ENCODE data around the gene TALDO1. TPM values are rescaled to one million over a fixed set of nuclear protein-coding genes. Genes with fewer than 3 reads are reported as not detected.

Gene TALDO1
- total and polyA plus RNA-seq, 2 of the 8 experiments (the other 6 are each of a cell fraction or from before 2014, with no cell fraction given): 265 to 308 TPM

GRCh38 chr11:724778-725386, 22.4 kb upstream of the TALDO1 start:
- Histone ChIP-seq H3K4ac (replicated peaks; ENCODE audit: insufficient read length, low read depth, low read length) (peak overlapping the region; percentile 69), H3K36me3 (ENCODE audit: control insufficient read depth in 2 of 4, insufficient read depth in 4 of 4, low read length in 3 of 4) (no peaks in the 10 kb centered on the region), H3K23ac (ENCODE audit: insufficient read length) (no peak overlapping the region), H3K4me1 (replicated peaks in 1 of 4; ENCODE audit: control insufficient read depth in 3 of 4, insufficient read depth in 4 of 4, low read length in 3 of 4) (peaks cover 0 to 26% (median 17%) of the 10 kb centered on the region in 4 experiments; a peak in 5 of 7 replicates), H3K23me2 (ENCODE audit: low read depth, low read length) (peaks cover 9% of the 10 kb centered on the region; the same call in 1 of the 2 replicates), H4K8ac (ENCODE audit: extremely low read depth, insufficient read depth, low read length) (no peak overlapping the region), H3K18ac (ENCODE audit: extremely low read depth, low read length) (no peak overlapping the region; the same call in 1 of the 2 replicates), H4K91ac (replicated peaks; ENCODE audit: insufficient read length, low read length) (no peak overlapping the region), H3K79me2 (ENCODE audit: control insufficient read depth in 1 of 2, insufficient read depth in 2 of 2, low read length in 2 of 2) (no peaks in the 10 kb centered on the region), H2BK15ac (ENCODE audit: low read length) (no peak overlapping the region), H3K9ac (replicated peaks in 1 of 4; ENCODE audit: extremely low read depth in 1 of 4, low read depth in 3 of 4, low read length in 3 of 4) (no peak overlapping the region), H2BK120ac (replicated peaks; ENCODE audit: low read depth, low read length) (no peak overlapping the region), H3K14ac (ENCODE audit: insufficient read length) (no peak overlapping the region), H4K5ac (ENCODE audit: insufficient read length, low read depth, low read length) (no peak overlapping the region), H2BK5ac (ENCODE audit: low read depth, low read length) (no peak overlapping the region), H3K27ac (ENCODE audit: low read depth, low read length) (no peak overlapping the region), H2AK5ac (ENCODE audit: low read depth, low read length) (no peak overlapping the region), H3K4me3 (ENCODE audit: extremely low read depth in 1 of 4, insufficient read depth in 2 of 4, low read depth in 3 of 4, low read length in 4 of 4) (peak overlapping the region in 1 of 4 experiments; percentile 64; a peak in 2 of 8 replicates), H2BK12ac (ENCODE audit: low read depth, low read length) (0 out of 2 replicates have a peak overlapping the region, but pooled peaks have one; percentile 27), H3K56ac (replicated peaks; ENCODE audit: insufficient read length, low read depth, low read length) (no peak overlapping the region), H3K4me2 (ENCODE audit: insufficient read depth in 1 of 2, low read depth in 2 of 2, low read length in 2 of 2) (0 out of 4 replicates have a peak overlapping the region, but pooled peaks of 1 of the 2 experiments have one; percentile 84), H4K20me1 (replicated peaks in 1 of 2; ENCODE audit: control insufficient read depth in 1 of 2, insufficient read depth in 2 of 2, low read length in 2 of 2) (no peaks in the 10 kb centered on the region), H3K9me3 (ENCODE audit: insufficient read depth in 2 of 2, low read depth in 1 of 2, low read length in 1 of 2) (no peaks in the 10 kb centered on the region), H3K79me1 (ENCODE audit: low read depth, low read length) (no peaks in the 10 kb centered on the region), H2BK20ac (ENCODE audit: low read length) (no peak overlapping the region), H2AFZ (ENCODE audit: low read length) (no peak overlapping the region), H3K27me3 (replicated peaks in 1 of 4; ENCODE audit: control insufficient read depth in 3 of 4, extremely low read depth in 1 of 4, insufficient read depth in 3 of 4, low read length in 3 of 4) (peaks cover 0 to 6% (median 1%) of the 10 kb centered on the region in 4 experiments; a peak in 3 of 7 replicates)
- DNase-seq (ENCODE audit: low read depth in 1 of 2, low spot score in 2 of 2): no peak
- no peak for FAIRE-seq
- POLR2A ChIA-PET (ENCODE audit: partially characterized antibody): interaction anchor here (1.0 to 13.2 kb wide), 18 partner anchors 8 to 87 kb away, joined by 3 to 216 read pairs (median 6); partner anchors contain the start of genes DEAF1, DRD4, EPS8L2 and RPLP2
- WGBS, 2 experiments (ENCODE audit: extremely low coverage in 1 of 2, insufficient coverage in 1 of 2, insufficient read length in 1 of 2, insufficient replicate concordance in 2 of 2, low coverage in 1 of 2, low lambda C conversion rate in 2 of 2, missing lambda C conversion rate in 1 of 2): 85% methylated on average over 18 of the region's 18 CpGs; no CpG with 5 or more reads in 1 of the 2 experiments
- CTCF ChIA-PET (ENCODE audit: partially characterized antibody): interaction anchor here (0.7 to 15.4 kb wide), 23 partner anchors 10 to 88 kb away, joined by 3 to 395 read pairs (median 4); partner anchors contain the start of genes DEAF1, EPS8L2, TALDO1 and TMEM80
- TF ChIP-seq MAFK (IDR thresholded peaks at IDR 0.05; ENCODE audit: low read depth, low read length) (no peak), ATF2 (IDR thresholded peaks at IDR 0.05; ENCODE audit: low read length) (no peak), CEBPB (IDR thresholded peaks at IDR 0.05; ENCODE audit: low read depth, low read length) (no peak), KDM5A (IDR thresholded peaks at IDR 0.05; ENCODE audit: low read length) (no peak), NANOG (IDR thresholded peaks at IDR 0.05; ENCODE audit: insufficient read depth, low read depth, low read length, poor library complexity, severe bottlenecking) (no peak), SIN3A (conservative IDR thresholded peaks at IDR 0.05 in 1 of 2, IDR thresholded peaks at IDR 0.05 in 1 of 2; ENCODE audit: low read depth in 1 of 2, low read length in 2 of 2) (no peak), EGR1 (IDR thresholded peaks at IDR 0.05; ENCODE audit: borderline replicate concordance, low read depth, low read length) (no peak), GTF2F1 (IDR thresholded peaks at IDR 0.05; ENCODE audit: borderline replicate concordance, low read depth, low read length) (no peak), NRF1 (IDR thresholded peaks at IDR 0.05; ENCODE audit: low read depth, low read length) (no peak), CBX8 (IDR thresholded peaks at IDR 0.05; ENCODE audit: borderline replicate concordance, low read depth, low read length) (no peak)

Measured in H1 (cell line).